NT2/D1 (cell line): ENCODE data around the gene LCE1E.

ENCODE experiments used
- SUZ12 ChIP-seq: IDR thresholded peaks from 2 replicates; pipeline ENCODE4 v1.6.1; 2011; ENCODE audit not compliant: insufficient read length, insufficient read depth; ENCODE audit errors: extremely low read depth
- YY1 ChIP-seq: IDR thresholded peaks from 2 replicates; pipeline ENCODE4 v1.6.1; 2011; ENCODE audit not compliant: insufficient read length, insufficient read depth
- ZNF274 ChIP-seq: IDR thresholded peaks from 2 replicates; pipeline ENCODE4 v1.6.1; 2011; ENCODE audit warnings: mild to moderate bottlenecking, low read depth, low read length

- TF ChIP-seq YY1: no peak
- TF ChIP-seq SUZ12: no peak
- no peak for TF ChIP-seq ZNF274
These were observed 25.0 kb downstream of the LCE1E start for GRCh38 chr1:152811050-152811449.
